ENCODE measurements around the gene FBXL22. TPM values are rescaled to one million over a fixed set of nuclear protein-coding genes. Genes with fewer than 3 reads are reported as not detected.

The FBXL22 gene
- total RNA-seq, 1 experiment from 2014 or later, result 2.0 TPM

DNA sequence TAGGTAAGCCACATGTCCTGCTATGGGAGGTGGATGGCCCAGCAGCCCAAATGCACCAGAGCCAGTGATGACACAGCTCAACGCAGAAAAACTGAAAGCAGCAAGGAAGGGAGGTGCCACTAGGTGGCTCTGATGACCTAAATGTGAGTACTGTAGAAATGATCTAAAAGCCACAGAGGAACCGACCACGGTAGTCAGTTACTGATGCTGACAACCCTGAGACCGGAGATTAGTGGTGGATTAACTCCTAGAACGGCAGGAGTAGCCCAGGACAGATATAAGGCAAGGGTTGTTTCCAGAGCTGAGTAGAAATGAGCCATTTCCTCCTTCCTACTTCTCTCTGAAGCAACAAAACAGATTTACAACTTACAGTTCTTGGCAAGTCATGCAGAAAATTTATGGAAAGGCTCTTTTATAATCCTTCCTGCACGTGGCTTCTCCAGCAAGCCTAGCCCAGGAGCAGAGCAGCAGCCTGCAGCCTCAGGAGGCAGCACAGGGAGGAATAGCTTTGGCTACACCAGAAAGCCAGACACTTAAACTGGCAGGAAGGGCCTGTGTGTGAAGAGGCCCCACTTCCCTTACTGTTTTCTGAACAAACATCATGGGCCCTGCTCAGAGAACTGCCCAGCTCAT is 13.1 kb downstream of the FBXL22 start:
- Histone ChIP-seq H3K9me3 (ENCODE audit: low read length) (no peaks in the 10 kb centered on the region), H2AFZ (ENCODE audit: low read length) (peak overlapping the region; percentile 66), H3K9me2 (replicated peaks; ENCODE audit: low read length) (no peaks in the 10 kb centered on the region), H3F3A (ENCODE audit: low read length, unreplicated experiment) (no peaks in the 10 kb centered on the region), H3K4me1 (ENCODE audit: insufficient read depth, low read length) (peaks cover 19% of the 10 kb centered on the region), H3K4me3 (ENCODE audit: low read length) (no peak overlapping the region), H3K79me2 (ENCODE audit: low read length) (no peaks in the 10 kb centered on the region), H4K20me1 (ENCODE audit: low read length) (no peaks in the 10 kb centered on the region), H3K9ac (ENCODE audit: low read length) (no peak overlapping the region), H3K4me2 (ENCODE audit: low read length) (peak overlapping the region; percentile 35), H3K36me3 (ENCODE audit: low read depth, low read length) (peaks cover 5% of the 10 kb centered on the region; the same call in 1 of the 2 replicates), H3K27ac (ENCODE audit: low read length) (peak overlapping the region; percentile 49), H3K27me3 (ENCODE audit: low read length) (no peaks in the 10 kb centered on the region)
- DNase-seq (peak; percentile 85), ATAC-seq (peak; percentile 86)
- ChIA-PET POLR2A (ENCODE audit: unreplicated experiment) (interaction anchor here (0.6 to 0.7 kb wide), 2 partner anchors 142 to 483 kb away, joined by 4 to 10 read pairs; partner anchors contain the start of gene CIAO2A), CTCF (interaction anchor here (0.6 to 1.2 kb wide), 7 partner anchors 11 to 463 kb away, joined by 3 to 7 read pairs (median 4); no protein-coding TSS in a partner anchor)
- intact Hi-C loops (cut with micrococcal nuclease), result loop anchor here (2.0 to 5.0 kb wide), 3 partner anchors 142 to 456 kb away; no protein-coding TSS in a partner anchor
- TF ChIP-seq EZH2phosphoT487 (IDR thresholded peaks at IDR 0.05; ENCODE audit: borderline replicate concordance, low read length), result no peak
- TF ChIP-seq, protein P1, sequence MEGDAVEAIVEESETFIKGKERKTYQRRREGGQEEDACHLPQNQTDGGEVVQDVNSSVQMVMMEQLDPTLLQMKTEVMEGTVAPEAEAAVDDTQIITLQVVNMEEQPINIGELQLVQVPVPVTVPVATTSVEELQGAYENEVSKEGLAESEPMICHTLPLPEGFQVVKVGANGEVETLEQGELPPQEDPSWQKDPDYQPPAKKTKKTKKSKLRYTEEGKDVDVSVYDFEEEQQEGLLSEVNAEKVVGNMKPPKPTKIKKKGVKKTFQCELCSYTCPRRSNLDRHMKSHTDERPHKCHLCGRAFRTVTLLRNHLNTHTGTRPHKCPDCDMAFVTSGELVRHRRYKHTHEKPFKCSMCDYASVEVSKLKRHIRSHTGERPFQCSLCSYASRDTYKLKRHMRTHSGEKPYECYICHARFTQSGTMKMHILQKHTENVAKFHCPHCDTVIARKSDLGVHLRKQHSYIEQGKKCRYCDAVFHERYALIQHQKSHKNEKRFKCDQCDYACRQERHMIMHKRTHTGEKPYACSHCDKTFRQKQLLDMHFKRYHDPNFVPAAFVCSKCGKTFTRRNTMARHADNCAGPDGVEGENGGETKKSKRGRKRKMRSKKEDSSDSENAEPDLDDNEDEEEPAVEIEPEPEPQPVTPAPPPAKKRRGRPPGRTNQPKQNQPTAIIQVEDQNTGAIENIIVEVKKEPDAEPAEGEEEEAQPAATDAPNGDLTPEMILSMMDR (conservative IDR thresholded peaks at IDR 0.05; ENCODE audit: low read depth, low read length), result peak; percentile 83
- no peak for TF ChIP-seq EZH2 (IDR thresholded peaks at IDR 0.05; ENCODE audit: low read length, unreplicated experiment)
- no TSS peak for BruUV-seq (replicated peaks)

DNA sequence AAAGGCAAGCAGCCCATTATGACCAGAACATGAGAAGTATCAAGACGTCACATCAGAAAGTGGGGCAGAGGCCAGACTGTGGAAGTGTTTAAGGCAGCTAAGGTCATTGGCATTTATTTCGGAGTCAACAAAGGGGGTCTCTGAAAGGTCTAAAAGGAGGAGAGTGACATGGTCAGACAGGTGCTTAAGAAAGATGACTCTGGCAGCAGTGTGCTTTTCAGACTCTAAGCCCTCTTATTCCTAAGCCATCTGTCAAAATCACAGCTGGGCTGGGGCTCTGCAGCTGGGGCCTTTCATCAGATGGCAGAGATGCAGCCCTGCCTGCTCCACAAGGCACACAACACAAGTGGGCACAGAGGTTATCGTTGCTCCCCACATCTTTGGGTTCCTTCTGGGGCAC is 14.0 kb downstream of the FBXL22 start:
- CTCF ChIA-PET, result interaction anchor here (0.7 kb wide), 1 partner anchor 239 kb away, joined by 4 read pairs; no protein-coding TSS in a partner anchor
- intact Hi-C loops (cut with micrococcal nuclease), result loop anchor here (2.0 to 5.0 kb wide), 3 partner anchors 141 to 456 kb away; no protein-coding TSS in a partner anchor
- Histone ChIP-seq H3K79me2 (ENCODE audit: low read length) (no peaks in the 10 kb centered on the region), H3K9me3 (ENCODE audit: low read length) (no peaks in the 10 kb centered on the region), H3K36me3 (ENCODE audit: low read depth, low read length) (peaks cover 5% of the 10 kb centered on the region; the same call in 1 of the 2 replicates), H3F3A (ENCODE audit: low read length, unreplicated experiment) (no peaks in the 10 kb centered on the region), H3K27me3 (ENCODE audit: low read length) (no peaks in the 10 kb centered on the region), H2AFZ (ENCODE audit: low read length) (no peak overlapping the region), H3K9me2 (replicated peaks; ENCODE audit: low read length) (no peaks in the 10 kb centered on the region), H3K4me1 (ENCODE audit: insufficient read depth, low read length) (peaks cover 26% of the 10 kb centered on the region), H3K9ac (ENCODE audit: low read length) (no peak overlapping the region), H3K4me2 (ENCODE audit: low read length) (no peak overlapping the region), H3K27ac (ENCODE audit: low read length) (peak overlapping the region; percentile 49; the same call in 1 of the 2 replicates), H3K4me3 (ENCODE audit: low read length) (no peak overlapping the region), H4K20me1 (ENCODE audit: low read length) (no peaks in the 10 kb centered on the region)
- DNase-seq (no peak), ATAC-seq (no peak)
- BruUV-seq (replicated peaks), result no TSS peak
- TF ChIP-seq, protein P1 (conservative IDR thresholded peaks at IDR 0.05; ENCODE audit: low read depth, low read length), result no peak
- TF ChIP-seq EZH2phosphoT487 (IDR thresholded peaks at IDR 0.05; ENCODE audit: borderline replicate concordance, low read length) (no peak), EZH2 (IDR thresholded peaks at IDR 0.05; ENCODE audit: low read length, unreplicated experiment) (no peak)
- POLR2A ChIA-PET (ENCODE audit: unreplicated experiment), result no interaction called here

GRCh38 chr15:63612300-63612699 is 15.1 kb downstream of the FBXL22 start:
- BruUV-seq (replicated peaks), result no TSS peak
- H3K4me3 ChIP-seq (ENCODE audit: low read length), result no peak overlapping the region
- no peaks in the 10 kb centered on the region for H3K27me3 ChIP-seq (ENCODE audit: low read length)
- no peak overlapping the region for H2AFZ ChIP-seq (ENCODE audit: low read length)
- ATAC-seq, result no peak
- H4K20me1 ChIP-seq (ENCODE audit: low read length), result no peaks in the 10 kb centered on the region
- H3K4me2 ChIP-seq (ENCODE audit: low read length), result no peak overlapping the region
- H3F3A ChIP-seq (ENCODE audit: low read length, unreplicated experiment), result no peaks in the 10 kb centered on the region
- H3K9ac ChIP-seq (ENCODE audit: low read length), result no peak overlapping the region
- POLR2A ChIA-PET (ENCODE audit: unreplicated experiment), result no interaction called here
- peaks cover 5% of the 10 kb centered on the region; the same call in 1 of the 2 replicates for H3K36me3 ChIP-seq (ENCODE audit: low read depth, low read length)
- CTCF ChIA-PET, result no interaction called here
- no peaks in the 10 kb centered on the region for H3K79me2 ChIP-seq (ENCODE audit: low read length)
- no peaks in the 10 kb centered on the region for H3K9me2 ChIP-seq (replicated peaks; ENCODE audit: low read length)
- H3K27ac ChIP-seq (ENCODE audit: low read length), result no peak overlapping the region
- DNase-seq, result no peak
- no peak for TF ChIP-seq EZH2 (IDR thresholded peaks at IDR 0.05; ENCODE audit: low read length, unreplicated experiment)
- TF ChIP-seq, protein P1 (conservative IDR thresholded peaks at IDR 0.05; ENCODE audit: low read depth, low read length), result no peak
- no peak for TF ChIP-seq EZH2phosphoT487 (IDR thresholded peaks at IDR 0.05; ENCODE audit: borderline replicate concordance, low read length)
- no peaks in the 10 kb centered on the region for H3K9me3 ChIP-seq (ENCODE audit: low read length)
- H3K4me1 ChIP-seq (ENCODE audit: insufficient read depth, low read length), result peaks cover 31% of the 10 kb centered on the region
- intact Hi-C loops (cut with micrococcal nuclease), result loop anchor here (5.0 kb wide), 2 partner anchors 140 to 280 kb away; no protein-coding TSS in a partner anchor

Measured in PC-3 (cell line).